ENCODE measurements around the gene UNKL.

GRCh38 chr16:1407753-1408152 lies 6.8 kb downstream of the UNKL start:
- TF ChIP-seq POLR2A (IDR thresholded peaks at IDR 0.05) (no peak), POLR2AphosphoS5 (IDR thresholded peaks at IDR 0.05) (no peak)
